HG03565 (cell line): ENCODE results near the gene PIK3R6.

Source experiments
- ATAC-seq: cut with Tn5 transposase; IDR thresholded peaks from one replicate; pipeline ENCODE4 v1.9.1; 2021; ENCODE audit warnings: mild to moderate bottlenecking, moderate library complexity; ENCODE audit not compliant: unreplicated experiment

PIK3R6 gene

DNA sequence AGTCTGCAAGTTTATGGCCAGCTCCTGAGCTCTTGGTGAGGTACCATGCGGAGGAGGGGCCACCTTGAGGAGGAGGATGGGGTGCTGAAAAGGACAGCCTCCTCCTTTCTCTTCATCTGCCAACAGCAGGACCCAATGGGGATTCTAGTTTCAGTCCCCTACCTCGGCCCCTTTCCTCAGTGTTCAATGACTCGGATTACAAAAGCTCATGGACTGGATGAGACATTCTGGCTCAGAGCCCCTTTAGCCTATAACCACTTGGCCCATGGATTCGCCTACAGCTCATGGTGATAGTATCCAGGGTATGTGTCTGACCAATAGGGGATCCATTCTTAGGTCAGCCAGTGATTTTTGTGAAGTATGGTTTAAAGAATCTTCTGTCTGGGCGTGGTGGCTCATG is 8.5 kb upstream of the PIK3R6 start:
- no peak for ATAC-seq

DNA sequence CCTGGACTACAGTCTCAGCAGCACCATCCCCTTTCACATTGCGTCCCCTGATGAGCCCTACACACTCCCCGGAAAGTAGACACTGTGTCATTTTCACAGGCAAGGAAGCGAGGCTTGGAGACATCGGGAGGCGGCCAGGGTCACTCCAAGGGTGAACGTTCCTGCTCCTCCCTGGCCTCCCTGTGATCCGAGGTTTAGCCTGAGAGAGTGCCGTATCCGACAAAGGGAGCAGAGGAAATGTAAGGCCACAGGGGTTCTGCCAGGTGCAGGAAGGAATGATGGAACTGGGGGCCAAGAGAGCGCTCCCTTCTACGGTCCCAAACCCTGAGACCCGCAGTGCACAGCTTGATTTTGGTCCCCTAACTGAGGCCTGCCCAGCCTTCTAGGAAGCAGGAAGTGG is 8.0 kb upstream of the PIK3R6 start:
- ATAC-seq: no peak

DNA sequence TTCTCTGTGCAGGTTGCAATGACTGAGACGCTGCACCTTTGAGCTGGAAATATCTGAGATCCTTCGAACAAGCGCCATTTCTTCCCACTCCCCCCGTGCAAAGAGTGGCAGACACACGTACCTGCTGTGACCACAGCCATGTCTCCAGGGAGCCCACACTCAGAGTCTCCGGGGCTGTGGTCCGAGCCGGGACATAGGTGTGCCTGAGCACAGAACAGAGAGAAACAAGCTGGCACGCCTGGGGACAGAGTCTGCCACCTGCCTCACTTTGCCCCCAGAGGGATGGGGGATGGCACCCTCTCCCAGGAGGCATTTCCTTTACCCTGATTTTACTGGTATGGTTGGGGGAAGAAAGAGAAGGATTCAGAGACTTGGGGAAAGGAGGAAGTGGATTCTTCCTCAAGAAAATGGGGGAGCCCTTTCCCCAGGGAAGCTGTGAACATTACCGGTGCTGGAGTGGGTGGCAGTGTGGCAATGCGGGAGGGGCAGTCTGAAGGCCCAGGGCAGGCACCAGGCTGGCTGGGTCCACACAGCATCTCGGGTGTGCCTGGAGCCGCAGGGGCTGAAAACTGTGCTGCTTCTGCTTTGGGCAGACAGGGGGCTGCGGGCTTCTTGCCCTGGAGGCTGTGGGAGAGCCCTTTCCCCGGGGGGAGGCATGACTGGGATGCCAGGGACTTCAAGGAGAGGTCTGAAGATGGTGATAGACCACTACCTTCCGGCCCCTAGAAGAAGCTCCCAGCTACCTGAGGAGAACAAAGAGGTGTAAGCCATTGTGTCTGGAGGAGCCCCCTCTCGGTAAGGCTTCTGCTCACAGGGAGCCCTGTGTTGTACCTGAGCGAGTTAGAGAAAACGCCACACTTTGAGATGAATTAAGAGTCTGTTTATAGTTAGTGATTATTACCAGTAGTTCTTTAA is 6.6 kb upstream of the PIK3R6 start:
- no peak for ATAC-seq

DNA sequence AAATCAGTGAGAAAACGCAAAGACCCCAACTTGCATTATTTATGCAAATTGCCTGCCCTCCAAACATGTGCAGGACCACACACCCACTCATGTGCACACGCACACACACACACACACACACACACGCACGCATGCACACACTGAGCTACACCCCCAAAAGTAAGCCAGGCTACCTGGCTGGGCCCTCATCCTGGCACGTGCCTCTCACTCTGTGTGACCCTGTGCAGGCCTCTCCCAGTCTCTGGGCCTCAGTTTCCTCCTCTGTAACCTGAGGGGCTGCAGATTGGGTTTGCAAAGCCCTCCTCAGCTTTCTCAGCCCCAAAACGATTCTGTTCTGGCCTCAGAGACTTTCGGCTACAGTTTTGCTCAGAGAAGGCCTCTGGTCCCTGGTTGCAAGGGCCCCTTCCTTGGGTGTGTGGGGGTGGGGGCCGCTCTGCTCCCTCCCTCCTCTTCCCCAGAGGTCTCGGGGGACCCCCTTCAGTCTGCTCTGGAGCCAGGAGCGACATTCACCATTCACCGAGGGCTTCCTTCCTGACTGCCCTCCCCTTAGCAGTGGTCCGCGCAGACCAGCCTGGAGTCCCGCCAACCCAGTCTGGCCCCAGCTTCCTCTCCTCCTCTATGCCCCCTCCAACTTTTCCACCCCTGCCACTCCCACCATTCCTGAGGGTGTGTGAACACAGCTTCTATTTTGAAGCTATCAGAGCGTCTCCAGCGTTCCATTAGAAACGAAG is 5.4 kb upstream of the PIK3R6 start:
- no peak for ATAC-seq

DNA sequence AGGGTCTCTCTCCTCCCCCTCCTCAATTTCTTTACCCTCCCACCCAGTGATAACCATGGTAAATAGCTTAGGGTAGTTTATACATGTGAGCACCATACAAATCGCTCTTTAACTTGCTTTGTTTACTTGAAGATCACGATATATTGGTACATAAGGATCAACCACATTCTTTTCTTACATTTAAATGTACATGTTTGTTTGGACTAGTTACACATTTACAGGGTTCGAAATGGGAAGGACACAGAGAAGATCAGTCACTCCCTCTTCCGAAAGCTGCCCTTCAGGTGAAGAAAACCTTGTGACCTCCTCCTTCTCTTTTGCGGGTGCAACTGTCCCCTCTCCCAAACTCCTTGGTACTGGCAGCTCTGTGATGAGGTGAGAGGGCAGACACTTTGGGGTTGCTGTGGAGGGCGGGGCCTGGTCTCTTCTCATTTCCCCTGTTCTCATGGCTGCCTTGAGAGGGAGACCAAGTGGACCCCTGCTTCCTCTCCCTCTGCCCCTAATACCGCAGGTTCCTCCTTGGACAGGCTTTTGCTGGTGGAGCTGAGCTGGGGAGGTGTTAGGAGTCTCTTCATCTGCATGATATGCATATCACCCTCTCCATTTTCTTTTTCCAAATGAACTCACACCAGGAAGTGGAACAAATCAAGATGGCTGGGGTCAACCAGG is 4.7 kb upstream of the PIK3R6 start:
- ATAC-seq: no peak

DNA sequence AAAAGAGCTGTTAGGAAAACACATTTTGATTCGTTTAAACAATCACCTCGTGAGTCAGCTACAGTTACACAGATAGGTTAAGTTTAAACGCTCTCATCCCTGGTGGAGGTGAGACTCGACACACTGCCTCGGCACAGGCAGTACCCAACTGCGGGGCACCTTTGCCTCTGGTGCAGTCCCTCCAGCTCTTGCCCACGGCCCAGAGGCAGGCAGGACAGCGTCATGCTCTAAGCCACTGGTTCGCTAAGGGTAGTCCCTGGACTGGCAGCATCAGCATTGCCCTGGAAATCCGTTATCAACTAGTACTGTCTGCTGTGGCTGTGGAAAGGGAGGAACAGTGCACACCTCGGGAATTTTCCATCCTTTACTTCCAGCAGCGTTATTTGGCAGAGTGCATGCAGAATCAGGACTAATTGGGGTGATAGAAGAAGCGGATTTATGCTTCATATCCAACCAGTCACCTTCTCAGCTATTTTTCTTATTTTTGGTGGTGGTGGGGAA is 3.7 kb upstream of the PIK3R6 start:
- no peak for ATAC-seq

DNA sequence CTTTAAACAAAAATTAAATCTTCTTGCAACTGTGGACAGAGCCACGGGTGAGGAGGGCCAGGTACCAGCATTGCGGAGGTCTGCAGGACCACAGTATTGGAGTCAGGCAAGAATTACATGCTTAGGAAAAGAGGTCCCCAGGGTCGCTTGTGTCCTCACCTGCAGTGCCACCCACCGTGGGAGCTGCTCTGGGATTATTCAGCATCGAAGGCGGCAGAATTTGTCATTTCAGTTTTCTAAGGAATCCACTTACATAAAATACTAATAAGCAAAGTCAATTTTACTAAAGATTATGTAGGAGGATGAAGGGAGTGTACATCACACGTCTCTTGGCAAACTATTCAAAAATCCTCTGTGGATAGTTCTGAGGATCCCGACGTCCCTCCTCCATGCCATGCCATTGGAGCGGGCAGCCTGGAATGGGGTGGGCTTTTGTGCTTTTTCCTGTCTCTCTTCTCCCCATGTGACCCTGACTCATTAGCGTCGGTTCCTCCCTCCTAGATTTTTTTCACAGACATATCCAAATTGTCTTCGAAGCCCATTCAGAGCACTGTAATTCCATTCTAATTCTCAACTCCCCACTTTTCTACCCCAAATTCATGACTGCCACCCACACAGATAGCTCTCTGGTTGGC is 3.0 kb upstream of the PIK3R6 start:
- no peak for ATAC-seq

DNA sequence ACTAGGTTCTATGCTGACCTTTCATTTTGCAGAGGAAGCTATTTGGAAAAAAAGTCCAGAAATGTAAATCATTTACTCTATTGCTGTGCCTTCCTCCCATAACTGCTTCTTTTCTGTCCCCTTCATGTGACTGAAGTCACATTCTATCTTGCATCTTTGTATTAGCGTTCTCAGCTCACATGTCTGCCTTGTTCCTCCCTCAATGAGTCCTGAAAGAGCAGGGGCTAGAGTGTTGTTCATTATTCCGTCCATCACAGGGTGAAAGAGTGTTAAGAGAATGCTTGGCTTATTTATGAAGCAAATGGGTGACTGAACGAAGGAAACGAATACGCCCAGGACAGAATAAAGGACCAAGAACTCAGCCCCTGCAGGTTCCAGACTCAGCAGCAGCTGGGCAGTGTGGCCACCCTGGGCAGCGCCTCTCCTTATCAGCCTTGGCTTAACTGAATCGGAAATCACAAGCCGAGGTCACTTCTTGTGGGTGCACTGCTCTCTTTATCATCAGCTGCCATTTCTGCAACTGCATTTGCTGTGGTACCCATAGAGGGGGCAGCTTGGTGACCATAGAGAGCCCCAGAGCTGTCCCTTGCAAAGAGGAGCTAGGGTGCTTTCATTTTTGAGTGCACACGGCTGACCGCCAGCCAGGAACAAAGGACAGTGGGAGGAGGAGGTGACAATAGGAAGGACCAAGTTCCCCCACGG is 1.8 kb upstream of the PIK3R6 start:
- ATAC-seq: no peak

DNA sequence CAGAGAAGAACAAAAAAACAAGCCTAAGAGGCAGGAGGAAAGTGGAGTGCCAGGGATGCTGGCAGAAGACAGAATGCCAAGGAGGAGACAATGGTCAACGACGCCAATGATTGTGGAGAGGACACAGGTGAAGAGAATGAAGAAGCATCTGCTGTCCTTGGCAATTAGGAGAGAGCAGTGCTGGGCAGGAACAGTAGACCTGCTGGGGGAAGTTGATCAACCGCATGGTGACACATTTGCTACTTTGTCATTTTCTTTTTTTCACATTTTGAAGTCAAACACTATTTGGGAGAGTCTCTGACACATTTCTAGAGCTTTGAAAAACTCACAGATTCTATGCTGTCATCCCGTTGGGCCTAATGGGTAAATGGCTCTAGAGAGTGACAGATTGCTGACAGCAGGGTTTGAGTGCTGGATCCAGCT is 1.1 kb upstream of the PIK3R6 start:
- ATAC-seq: no peak

DNA sequence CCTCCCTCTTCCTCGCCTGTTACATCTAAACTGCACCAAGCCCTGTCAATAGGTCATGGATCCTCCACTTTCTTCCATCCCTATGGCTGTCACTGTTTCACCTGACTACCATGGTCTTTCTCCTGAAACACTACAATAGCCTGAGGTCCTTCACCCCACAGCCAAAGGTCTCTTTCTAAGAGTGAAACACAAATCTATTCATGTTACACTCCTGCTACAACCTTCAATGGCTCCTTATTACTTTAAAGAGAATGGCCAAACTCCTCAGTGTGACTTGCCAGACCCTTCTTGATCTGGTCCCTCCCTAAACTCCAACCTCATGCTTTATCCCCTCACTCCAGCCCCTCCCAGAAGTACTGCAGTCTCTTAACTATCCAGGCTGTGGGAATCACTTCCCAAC is 618 bp upstream of the PIK3R6 start:
- no peak for ATAC-seq

DNA sequence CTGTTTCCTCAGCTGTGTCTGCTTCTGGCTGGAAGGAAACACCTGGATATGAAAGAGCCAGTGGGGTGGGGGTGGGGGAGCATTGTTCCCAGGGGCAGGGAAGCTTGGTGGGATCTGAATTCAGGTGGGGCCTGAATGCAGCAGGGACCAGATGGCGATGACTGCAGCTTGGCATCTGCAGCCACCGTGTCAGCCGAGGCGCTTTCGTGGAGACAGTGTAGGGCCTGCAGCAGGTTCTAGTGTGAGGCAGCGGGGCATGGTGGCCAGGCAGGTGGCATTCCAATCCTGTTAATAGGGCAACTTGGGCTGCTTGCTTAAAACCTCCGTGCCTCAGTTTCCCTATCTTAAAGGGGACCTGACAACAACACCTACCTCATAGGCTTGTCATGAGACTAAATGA is 1.7 kb downstream of the PIK3R6 start:
- no peak for ATAC-seq

DNA sequence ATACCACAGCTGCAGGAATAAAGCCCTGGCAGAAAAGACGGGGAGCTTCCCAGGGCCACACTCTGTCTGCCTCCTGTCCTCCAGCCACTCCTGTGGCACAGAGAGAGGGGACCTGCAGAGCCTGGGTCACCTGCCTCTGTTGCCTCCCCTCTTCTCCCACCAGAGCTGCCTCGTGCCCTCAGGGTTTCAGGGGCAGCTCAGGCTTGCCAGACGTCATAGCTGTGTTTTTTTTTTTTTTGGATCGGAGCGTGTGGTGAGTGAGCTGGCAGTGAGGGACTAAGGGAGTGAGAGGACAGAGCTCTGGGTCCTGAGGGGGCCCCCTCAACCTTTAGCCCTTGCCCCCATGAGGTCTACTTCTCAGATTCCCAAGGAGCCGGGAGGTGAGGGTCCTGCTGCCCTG is 2.1 kb downstream of the PIK3R6 start:
- ATAC-seq: no peak

DNA sequence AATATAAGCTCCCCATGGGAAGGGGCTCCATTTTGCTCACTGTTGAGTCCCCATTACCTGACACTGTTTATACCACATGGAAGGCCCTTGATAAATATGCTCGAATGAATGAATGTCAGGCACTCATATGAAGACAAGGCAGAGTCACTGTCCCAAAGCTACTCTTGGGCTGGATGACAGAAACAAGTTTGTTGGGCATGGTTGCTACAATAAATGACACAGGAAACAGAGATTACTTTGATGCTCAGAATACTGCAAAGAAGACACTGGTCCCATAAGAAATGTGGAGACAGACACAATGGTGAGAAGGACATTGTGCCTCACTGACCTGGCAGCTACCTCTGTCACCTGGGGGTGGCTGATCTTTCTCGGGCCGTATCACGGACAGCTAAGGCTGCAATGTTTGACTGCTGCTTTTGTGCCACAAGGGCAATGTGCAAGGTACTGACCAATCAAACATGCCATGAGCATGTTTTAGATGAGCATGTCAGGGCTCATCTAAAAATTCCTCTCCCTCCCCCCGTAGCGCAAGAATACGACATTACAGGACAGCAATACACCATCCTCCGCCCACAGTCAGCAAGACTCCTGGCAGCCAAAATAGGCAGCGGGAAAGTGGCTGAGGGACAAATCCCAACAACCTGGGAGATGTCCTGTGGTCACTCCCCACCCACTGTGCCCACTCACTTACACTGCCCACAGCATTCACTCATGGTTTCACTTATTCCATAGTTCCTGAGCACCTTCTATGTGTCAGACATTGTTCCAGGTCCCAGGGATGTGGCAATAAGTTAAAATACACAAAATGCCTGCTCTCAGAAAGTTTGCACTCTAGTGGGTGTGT is 5.0 kb downstream of the PIK3R6 start:
- no peak for ATAC-seq

DNA sequence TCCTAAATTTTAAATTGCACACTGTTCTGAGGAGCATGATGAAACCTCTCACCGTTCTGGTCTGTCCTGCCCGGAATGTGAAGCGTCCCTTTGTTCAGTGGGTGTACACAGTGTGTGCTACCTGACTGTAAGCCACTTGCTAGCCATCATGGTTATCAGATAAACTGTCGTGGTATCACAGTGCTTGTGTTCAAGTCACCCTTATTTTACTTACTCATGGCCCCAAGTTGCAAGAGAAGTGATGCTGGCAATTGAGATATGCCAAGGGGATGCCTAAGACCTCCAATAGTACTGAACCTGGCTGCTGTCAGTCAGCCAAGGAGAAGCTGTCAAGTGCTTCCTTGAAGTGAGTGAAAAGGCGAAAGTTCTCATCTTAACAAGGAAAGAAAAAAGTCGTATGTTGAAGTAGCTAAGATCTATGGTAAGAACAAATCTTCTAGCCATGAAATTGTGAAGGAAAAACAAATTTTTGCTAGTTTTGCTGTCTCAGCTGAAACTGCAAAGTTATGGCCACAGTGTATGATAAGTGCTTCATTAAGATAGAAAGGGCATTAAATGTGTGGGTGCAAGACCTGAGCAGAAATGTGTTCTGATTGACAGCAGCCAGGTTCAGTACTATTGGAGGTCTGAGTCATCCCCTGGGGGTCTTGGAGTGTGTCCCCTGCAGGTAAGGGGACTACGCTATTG is 5.8 kb downstream of the PIK3R6 start:
- no peak for ATAC-seq

DNA sequence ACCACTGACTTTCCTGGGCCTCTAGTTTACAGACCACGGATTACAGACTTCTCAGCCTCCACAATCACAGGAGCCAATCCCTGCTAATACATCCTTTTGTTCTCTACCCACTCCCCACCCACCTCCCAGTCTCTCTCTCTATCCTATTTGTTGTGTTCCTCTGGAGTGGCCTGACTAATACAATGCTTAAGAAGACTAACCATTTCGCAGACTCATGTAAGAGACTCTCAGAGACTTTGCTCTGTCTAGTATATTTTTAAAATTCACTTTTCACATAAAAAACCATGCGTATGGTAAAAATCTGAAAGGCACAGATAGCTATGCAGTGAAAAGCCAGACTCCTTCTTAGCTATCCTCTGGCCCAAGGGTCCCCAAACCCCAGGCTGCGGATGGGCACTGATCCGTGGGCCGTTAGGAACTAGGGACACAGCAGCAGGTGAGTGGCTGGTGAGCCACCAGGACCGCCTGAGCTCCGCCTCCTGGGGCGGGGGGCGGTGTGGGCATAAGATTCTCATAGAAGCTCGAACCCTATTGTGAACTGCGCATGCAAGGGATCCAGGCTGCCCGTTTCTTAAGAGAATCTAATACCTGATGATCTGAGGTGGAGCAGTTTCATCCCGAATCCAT is 7.6 kb downstream of the PIK3R6 start:
- no peak for ATAC-seq

DNA sequence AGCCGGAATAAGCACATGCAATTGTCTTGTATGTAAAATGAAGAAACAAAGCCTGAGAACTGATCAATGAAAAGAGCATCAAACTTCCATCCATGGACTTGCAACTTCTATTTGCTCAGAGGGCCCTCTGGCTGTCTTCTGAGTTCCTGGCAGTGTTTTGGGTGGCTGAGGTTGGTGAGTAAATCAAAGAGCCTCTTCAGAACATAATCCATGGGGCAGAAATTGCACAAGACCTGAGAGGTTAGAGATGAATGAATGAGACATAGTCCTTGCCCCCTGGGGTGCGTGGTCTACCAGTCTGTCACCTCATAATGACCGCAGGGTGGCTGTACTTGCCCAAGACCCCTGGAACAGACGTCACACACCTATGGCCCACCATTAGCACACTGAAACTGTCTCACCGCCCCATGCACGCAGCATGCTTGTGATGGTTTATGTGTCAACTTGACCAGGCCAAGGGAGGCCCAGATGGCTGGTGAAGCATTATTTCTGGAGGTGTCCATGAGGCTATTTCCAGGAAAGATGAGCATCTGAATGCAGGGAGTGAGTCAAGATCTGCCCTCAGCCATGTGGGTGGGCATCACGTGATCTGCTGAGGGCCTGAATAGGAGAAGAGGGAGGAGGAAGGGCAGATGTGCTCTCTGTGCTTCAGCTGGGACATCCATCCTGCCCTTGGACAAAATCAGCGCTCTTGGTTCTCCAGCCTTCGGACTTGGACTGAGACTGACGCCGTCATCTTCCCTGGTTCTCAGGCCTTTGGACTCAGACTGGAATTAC is 8.3 kb downstream of the PIK3R6 start:
- ATAC-seq: no peak

DNA sequence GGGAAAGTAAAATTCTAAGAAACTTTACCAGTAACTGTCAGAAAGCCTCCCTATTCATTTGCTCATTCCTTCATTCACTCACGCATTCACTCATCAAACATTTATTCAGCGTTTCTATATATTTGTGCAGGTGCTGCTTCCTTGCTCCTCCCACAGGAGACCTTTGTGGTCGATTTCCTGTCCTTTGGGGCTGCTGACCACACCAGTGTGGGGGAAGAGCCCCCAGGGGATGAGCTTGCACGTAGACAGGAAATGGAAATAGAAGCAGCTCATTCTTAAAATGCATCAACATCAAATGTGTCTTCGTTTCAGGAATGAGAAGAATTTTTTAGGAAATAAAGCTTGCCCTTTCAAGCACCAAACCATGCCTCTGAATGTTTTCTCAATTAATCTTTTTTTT is 9.6 kb downstream of the PIK3R6 start:
- ATAC-seq: no peak
